ENCODE results near the gene TMEM132A. TPM values are rescaled to one million over a fixed set of nuclear protein-coding genes. Genes with fewer than 3 reads are reported as not detected.

TMEM132A gene
- total RNA-seq, 1 donor from 2014 or later = 76.1 TPM

- no peak for DNase-seq (ENCODE audit: low read depth)
These were observed 4.3 kb upstream of the TMEM132A start for GRCh38 chr11:60919956-60920355.

- DNase-seq (ENCODE audit: low read depth) = no peak
These were observed 3.0 kb upstream of the TMEM132A start for GRCh38 chr11:60921259-60921658.

GRCh38 chr11:60921777-60922335 lies 2.4 kb upstream of the TMEM132A start:
- DNase-seq (ENCODE audit: low read depth) = no peak

GRCh38 chr11:60922906-60923305 lies 1.4 kb upstream of the TMEM132A start:
- no peak for DNase-seq (ENCODE audit: low read depth)

GRCh38 chr11:60923326-60923725 lies 934 bp upstream of the TMEM132A start:
- DNase-seq (ENCODE audit: low read depth) = no peak

- DNase-seq (ENCODE audit: low read depth) = no peak
These were observed 505 bp upstream of the TMEM132A start for GRCh38 chr11:60923800-60924109.

- DNase-seq (ENCODE audit: low read depth) = peak; percentile 27
These were observed 920 bp downstream of the TMEM132A start for GRCh38 chr11:60924906-60925853.

GRCh38 chr11:60925868-60926267 lies 1.6 kb downstream of the TMEM132A start:
- no peak for DNase-seq (ENCODE audit: low read depth)

- DNase-seq (ENCODE audit: low read depth) = no peak
These were observed 2.2 kb downstream of the TMEM132A start for GRCh38 chr11:60926500-60926899.

- no peak for DNase-seq (ENCODE audit: low read depth)
These were observed 2.9 kb downstream of the TMEM132A start for GRCh38 chr11:60927061-60927592.

GRCh38 chr11:60927600-60927999 lies 3.3 kb downstream of the TMEM132A start:
- no peak for DNase-seq (ENCODE audit: low read depth)

- DNase-seq (ENCODE audit: low read depth) = no peak
These were observed 4.3 kb downstream of the TMEM132A start for GRCh38 chr11:60928563-60929001.

- no peak for DNase-seq (ENCODE audit: low read depth)
These were observed 5.5 kb downstream of the TMEM132A start for GRCh38 chr11:60929764-60930163.

- no peak for DNase-seq (ENCODE audit: low read depth)
These were observed 6.1 kb downstream of the TMEM132A start for GRCh38 chr11:60930394-60930793.

- no peak for DNase-seq (ENCODE audit: low read depth)
These were observed 7.7 kb downstream of the TMEM132A start for GRCh38 chr11:60931917-60932316.

- DNase-seq (ENCODE audit: low read depth) = no peak
These were observed 8.5 kb downstream of the TMEM132A start for GRCh38 chr11:60932605-60933356.

GRCh38 chr11:60933416-60934123 lies 9.3 kb downstream of the TMEM132A start:
- no peak for DNase-seq (ENCODE audit: low read depth)

- DNase-seq (ENCODE audit: low read depth) = no peak
These were observed 10.0 kb downstream of the TMEM132A start for GRCh38 chr11:60934124-60934789.

- DNase-seq (ENCODE audit: low read depth) = no peak
These were observed 10.7 kb downstream of the TMEM132A start for GRCh38 chr11:60934790-60935605.

Measured in myocyte (in vitro differentiated cells).